ENCODE data around the gene OR10G8.
"Not testable (repeated sequence)": the region's sequence is repeated elsewhere in the genome, so short reads cannot be mapped to it uniquely, and the experiment has no call there.

OR10G8 gene, protein sequence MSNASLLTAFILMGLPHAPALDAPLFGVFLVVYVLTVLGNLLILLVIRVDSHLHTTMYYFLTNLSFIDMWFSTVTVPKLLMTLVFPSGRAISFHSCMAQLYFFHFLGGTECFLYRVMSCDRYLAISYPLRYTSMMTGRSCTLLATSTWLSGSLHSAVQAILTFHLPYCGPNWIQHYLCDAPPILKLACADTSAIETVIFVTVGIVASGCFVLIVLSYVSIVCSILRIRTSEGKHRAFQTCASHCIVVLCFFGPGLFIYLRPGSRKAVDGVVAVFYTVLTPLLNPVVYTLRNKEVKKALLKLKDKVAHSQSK

DNA sequence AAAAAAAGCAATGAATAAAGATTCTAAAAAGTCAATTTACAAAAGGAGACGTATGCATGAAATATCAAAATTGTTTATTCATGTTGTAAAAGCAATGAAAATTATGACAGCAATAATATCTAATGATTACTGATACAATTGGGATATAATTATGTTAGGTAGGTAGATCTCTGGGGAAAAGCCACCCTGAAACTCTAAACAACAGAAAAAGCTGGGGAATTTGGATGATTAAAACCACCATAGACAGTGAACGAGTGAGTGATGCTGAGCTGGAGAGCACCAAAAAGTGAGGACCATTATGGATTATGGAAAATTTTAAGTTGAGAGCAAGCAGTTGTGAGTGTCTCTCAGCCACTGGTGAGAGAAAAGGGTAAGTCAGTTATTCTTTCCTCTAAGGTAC, at the start of gene OR10G8:
Gene OR10G8 (plus strand): TSS at position 301 of the 400 bp plus-strand sequence. CDS start 2,825 bp downstream, outside the sequence.
- in situ Hi-C loops (cut with HindIII; ENCODE audit: low sequenced_read_pairs) = loop anchor here (10.0 kb wide), 1 partner anchor 92 kb away; the partner anchor contains the start of gene OR4D5

DNA sequence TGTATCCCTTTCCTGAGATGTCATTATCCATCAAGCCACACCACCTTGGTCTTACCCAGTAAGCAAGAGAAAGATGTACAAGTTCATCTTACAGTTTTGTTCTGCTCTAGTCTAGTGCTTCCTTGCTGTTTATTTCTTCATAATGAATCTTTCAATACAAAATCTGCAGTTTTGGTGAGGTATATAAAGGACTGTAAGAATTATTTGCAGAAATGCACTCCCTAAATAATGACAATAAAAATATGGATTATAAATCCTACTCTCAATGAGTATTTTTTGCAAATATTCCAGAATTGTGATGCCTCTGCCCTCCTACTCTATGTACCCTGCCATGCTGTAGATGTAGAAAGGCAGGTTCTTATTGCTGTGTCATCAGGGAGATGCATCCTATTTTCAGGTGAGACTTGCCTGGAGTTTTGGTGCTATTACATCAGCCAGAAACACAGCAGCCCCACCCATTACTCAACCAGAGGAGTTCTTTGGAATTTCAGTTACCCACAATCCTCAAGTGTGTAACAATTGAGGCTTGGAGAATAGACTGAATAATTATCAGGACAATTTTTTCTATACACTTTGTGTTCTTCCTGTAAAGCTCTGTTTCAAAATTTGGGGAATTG, 48.8 kb upstream of the OR10G8 start, which contains the start of gene OR10S1:
Gene OR10S1 (minus strand): TSS at position 51 of the 617 bp plus-strand sequence. CDS start 117 bp downstream, outside the sequence.
- in situ Hi-C loops (cut with HindIII; ENCODE audit: low sequenced_read_pairs) = no loop called here

DNA sequence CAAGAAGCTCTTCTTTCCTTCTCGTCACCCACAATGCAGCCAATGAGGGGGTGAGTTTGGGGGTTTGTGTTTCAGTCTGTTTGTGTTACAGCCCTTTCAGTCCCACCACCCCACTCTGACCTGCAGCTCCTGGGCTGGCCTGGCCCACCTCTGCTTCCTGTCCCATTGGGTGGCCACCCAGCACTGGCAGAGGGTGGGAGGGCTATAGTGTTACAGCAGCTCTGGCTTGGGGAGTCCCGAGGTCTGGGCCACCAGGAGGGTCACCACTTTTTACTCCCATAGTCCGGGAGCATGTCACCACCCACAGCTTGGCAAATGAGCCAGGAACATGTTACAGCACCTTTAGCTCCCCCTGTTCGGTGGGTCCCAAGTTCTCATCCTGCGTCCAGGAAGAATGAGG, 47.3 kb upstream of the OR10G8 start:
- in situ Hi-C loops (cut with HindIII; ENCODE audit: low sequenced_read_pairs) = no loop called here

DNA sequence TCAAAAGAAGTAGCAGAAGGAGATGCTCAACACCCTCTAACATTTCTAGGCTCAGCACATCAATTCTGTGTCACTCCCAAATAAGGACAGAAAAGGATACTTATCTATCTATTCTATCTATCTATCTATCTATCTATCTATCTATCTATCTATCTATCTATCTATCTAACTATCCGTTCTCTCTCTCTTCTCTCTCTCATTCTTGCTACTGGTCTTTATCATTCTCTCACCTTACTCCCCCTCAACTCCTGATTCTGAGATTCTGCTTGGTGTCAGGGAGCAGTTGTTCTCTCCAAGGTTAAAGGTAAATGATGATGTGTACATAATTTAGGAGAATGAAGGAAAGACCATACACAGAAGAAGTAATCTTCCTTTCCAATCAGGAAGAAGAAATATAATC, 31.5 kb upstream of the OR10G8 start, which contains the start of gene OR10G6:
Gene OR10G6 (minus strand): TSS at position 43 of the 400 bp plus-strand sequence. CDS start 0 bp downstream, at position 43.
- in situ Hi-C loops (cut with HindIII; ENCODE audit: low sequenced_read_pairs) = no loop called here

DNA sequence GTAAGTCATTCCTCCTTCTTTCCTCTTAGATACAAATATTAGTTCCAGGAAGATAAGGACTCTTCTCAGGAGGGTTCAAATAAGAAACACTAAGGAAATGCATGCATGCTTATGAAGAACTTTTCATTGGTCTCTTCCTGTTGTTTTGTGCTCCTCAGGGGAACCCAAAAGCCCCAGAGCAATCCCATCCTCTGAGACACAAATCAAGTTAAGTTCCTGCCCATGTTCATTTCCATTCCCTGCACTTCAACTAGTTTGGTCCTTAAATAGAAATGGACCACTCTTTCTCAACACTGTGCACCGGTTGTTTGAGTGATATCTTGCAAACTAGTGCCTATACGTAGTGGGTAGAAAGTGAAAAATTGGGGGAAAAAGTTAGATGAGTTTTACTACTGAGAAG, 13.9 kb upstream of the OR10G8 start, which contains the start of gene OR10G4:
Gene OR10G4 (plus strand): TSS at position 301 of the 400 bp plus-strand sequence. CDS start 2,578 bp downstream, outside the sequence.
- in situ Hi-C loops (cut with HindIII; ENCODE audit: low sequenced_read_pairs) = no loop called here

DNA sequence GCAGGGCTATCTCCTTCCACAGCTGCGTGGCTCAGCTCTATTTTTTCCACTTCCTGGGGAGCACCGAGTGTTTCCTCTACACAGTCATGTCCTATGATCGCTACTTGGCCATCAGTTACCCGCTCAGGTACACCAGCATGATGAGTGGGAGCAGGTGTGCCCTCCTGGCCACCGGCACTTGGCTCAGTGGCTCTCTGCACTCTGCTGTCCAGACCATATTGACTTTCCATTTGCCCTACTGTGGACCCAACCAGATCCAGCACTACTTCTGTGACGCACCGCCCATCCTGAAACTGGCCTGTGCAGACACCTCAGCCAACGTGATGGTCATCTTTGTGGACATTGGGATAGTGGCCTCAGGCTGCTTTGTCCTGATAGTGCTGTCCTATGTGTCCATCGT, 10.8 kb upstream of the OR10G8 start:
- in situ Hi-C loops (cut with HindIII; ENCODE audit: low sequenced_read_pairs) = not testable (repeated sequence)

DNA sequence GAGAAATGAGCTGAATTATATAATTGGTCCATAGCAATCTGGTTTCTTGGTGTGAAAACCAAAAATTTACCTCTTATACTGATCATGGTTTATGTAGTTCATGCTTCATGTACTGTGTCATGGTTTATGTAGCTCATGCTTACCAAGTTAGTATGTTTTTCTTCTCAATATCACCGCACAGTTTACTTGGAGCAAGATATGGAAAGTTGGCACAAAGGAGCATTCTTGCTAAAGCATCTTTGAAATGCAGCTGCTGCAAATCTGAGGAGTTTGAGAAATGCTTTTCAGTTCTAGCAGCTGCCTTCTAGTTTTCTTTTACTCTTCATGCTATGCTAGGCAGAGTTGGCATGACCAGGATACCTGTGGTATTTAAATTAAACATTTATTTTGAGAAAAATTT, 10.1 kb downstream of the OR10G8 start:
- in situ Hi-C loops (cut with HindIII; ENCODE audit: low sequenced_read_pairs) = no loop called here

DNA sequence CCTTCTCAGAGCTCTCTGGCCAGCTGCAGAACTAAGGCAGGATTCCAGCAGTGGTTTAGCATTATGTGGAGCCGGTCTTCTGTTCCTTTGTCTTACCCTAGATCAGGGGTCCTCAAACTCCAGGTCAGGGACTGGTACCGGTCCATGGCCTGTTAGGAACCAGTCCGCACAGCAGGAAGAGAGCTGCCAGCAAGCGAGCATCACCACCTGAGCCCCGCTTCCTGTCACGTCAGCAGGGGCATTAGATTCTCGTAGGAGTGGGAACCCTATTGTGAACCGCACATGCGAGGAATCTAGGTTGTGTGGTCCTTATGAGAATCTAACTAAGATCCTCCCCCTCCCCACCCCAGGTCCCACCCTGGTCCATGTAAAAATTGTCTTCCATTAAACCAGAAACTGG, 13.0 kb downstream of the OR10G8 start:
- in situ Hi-C loops (cut with HindIII; ENCODE audit: low sequenced_read_pairs) = no loop called here

DNA sequence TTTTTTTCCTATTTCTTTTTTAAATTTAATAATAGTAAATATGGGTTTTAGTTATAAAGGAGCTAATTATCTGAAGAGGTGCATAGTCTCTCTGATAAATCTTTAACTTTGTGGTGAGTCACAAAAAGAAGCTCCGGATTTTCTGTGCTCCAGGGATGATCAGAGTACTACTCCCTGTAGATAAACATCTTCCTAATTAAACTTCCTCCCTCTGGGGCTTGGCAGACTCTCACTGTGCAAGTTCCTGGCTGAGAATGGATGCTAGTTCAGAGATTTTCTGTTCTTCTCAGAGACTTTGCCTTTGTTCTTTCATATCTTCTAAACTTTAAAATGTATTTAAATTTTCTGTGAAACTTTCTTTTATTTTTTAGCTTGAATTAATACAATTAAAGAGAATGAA, 14.7 kb downstream of the OR10G8 start, which contains the start of gene OR10G7:
Gene OR10G7 (minus strand): TSS at position 72 of the 400 bp plus-strand sequence. CDS start 2,324 bp downstream, outside the sequence.
- in situ Hi-C loops (cut with HindIII; ENCODE audit: low sequenced_read_pairs) = no loop called here

DNA sequence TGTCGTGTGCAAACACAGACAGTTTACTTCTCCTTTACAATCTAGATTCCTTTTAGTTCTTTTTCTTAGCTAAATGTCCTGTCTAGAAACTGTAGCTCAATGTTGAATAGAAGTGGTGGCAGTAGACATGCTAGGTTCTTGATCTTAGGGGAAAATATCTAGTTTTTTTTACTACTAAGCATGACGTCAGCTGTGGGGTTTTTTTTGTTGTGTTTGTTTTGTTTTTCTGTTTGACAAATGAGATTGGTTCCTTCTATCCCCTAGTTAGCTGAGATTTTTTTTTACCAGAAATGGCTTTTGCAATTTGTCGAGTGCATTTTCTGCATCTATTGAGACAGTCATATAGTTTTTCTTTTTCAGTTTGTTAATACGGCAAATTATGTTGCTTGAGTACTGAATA, 16.8 kb downstream of the OR10G8 start:
- in situ Hi-C loops (cut with HindIII; ENCODE audit: low sequenced_read_pairs) = no loop called here

DNA sequence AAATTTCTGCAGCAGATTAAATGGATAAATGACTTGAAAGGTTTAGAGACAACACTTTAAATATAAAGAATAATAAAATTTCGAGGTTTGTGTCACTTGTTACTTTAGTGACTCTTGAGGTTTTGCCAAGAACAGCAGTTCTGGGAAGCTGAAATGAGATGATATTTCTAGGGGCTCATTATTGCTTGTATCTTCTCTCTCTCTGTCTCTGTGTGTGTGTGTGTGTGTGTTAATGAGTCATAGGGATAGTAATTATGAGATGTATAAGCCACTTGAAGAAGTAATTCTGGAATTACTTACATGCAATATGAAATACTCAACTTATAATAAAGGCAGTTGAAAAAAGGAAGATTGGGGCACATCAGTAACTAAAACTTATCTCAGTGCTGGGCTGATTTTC, 24.1 kb downstream of the OR10G8 start:
- in situ Hi-C loops (cut with HindIII; ENCODE audit: low sequenced_read_pairs) = no loop called here

DNA sequence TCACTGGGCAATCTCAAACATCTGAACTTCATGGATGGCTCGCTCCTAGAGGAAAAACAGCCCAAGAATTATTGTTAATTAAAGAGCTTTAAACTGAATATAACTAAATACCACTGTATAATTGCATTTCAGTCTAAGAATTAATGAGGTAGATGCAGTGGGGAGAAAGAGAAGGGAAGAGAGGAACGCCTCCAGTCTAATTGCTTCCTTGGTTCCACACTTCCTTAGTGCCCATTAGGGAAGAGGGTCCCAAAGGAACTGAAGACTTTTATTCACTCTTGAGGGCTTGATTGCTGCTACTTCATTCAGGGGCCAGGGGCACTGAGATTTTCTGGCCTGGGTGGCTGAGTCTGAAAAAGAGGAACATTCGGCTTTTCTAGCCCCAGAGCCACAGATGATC, 26.4 kb downstream of the OR10G8 start:
- in situ Hi-C loops (cut with HindIII; ENCODE audit: low sequenced_read_pairs) = no loop called here

DNA sequence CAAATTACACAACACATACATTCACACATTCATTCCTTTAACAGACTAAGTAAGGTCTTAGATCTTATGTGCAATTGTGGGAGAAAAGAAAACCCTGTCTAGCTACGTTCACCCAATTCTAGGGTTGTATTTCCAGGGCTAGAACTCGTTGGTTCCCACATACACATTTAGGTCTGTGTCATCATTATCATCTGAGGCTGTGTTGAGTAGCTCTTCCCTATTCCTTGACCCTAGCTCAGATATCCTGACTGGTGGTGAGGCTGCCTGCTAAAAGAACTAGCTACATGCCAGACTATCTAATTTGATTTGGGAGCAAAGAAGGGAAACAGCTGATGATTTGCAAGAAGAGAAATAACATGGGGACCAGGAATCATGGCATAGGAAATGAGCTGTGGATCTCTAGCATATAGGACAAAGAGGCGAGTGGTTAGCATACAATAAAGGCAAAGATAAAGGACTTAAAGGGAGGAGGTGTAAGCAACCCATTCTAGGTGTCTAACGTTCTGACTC, 42.1 kb downstream of the OR10G8 start:
- in situ Hi-C loops (cut with HindIII; ENCODE audit: low sequenced_read_pairs) = no loop called here

DNA sequence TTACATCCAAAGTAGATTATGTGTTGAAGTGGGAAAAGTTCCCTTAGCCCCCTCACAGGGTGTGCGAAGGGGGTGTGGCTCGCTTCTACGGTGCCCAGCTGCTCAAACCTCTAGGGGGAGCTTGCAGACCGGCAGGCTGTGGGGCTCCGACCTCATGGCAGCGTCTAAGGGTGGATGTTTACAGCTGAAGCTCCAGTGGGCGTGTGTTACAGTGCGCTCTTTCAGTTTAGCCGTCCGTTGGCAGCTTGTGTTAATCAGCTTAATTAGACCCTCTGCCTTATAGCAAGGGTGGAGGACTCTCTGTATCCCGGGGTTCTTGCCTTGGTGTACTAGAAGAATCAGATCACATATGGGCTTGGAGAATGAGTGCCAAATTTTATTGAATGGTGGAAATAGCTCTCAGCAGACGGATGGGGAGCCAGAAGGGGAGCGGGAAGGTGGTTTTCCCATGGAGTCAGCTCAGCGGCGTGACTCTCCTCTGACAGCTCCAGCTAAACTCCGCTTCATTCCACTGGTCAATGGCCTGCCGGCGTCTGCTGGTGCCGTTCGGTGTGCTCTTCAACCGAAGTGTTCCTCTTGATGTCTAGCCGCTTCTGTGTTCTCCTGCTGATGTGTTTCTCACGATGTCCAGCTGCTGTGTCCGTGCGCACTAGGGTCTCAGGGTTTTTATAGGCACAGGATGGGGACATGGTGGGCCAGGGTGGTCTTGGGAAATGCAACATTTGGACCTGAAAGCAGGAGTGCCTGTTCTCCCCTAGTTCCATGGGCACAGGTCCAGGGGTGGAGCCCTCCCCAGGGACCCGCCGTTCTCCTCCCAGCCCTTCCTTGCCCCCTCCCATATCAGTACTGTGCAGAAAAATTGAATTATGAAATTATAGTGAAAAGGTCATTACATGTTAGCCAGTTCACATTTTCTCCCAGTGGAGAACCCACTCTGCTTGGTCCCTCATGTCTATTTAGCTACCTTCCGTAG, 43.1 kb downstream of the OR10G8 start:
- in situ Hi-C loops (cut with HindIII; ENCODE audit: low sequenced_read_pairs) = no loop called here

DNA sequence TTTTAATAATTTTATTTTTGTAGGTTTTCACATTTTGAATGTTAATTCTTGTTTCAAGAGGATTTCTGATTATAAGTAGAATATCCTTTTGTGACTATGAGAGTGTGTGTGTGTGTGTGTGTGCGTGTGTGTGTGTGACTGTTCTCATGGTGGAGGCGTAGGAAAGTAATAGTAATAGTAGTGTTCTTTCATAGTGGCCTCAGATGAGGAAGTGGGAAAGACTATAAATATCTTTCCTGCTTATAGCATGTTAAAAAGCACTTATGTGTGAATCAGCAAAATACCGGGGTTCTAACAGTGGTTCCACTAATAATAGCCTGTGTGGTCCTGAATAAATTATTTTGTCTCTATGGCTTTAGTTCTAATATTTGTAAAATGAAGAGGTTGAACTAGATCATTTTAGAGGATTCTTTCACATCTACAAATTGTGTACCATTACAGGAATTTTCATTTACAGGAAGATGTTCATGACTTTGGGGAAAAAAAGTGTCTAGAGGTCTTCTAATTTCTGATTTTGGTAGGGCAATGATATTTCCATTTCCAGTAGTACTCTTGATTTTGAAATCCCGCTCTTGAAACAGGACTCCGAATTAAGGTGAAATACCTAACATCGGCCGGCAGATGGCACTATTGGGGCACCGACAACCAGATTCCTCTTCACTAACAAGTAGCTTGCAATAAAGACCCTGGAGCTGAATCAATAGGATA, 44.5 kb downstream of the OR10G8 start:
- in situ Hi-C loops (cut with HindIII; ENCODE audit: low sequenced_read_pairs) = no loop called here

DNA sequence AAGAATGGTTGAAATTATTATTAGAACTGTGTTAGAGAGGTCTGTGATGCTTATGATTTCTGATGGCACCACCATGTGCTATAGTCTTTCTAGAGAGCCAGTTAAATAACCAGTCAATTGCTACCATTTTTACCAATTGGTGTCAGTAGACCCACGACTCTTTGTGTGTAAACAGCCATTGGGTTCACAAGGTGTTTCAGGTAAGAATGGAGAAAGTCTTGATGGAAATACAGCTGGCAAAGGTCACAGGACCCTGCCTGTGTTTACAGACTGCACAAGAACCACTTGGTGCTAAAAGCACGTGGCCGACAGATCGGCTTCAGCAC, 45.0 kb downstream of the OR10G8 start:
- in situ Hi-C loops (cut with HindIII; ENCODE audit: low sequenced_read_pairs) = no loop called here

DNA sequence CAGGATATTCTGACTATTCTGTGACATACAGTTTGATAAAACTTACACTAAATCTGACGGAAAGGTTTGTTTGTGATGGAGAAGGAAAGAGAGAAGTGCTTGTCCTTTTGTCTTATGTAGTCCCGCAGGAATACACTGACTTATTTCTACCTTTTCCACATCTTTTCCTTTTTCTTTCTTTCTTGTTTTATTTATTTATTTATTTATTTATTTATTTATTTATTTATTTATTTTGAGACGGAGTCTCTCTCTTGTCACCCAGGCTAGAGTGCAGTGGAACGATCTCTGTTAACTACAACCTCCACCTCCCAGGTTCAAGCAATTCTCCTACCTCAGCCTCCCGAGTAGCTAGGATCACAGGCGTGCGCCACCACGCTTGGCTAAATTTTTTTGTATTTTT, 45.5 kb downstream of the OR10G8 start:
- in situ Hi-C loops (cut with HindIII; ENCODE audit: low sequenced_read_pairs) = no loop called here

DNA sequence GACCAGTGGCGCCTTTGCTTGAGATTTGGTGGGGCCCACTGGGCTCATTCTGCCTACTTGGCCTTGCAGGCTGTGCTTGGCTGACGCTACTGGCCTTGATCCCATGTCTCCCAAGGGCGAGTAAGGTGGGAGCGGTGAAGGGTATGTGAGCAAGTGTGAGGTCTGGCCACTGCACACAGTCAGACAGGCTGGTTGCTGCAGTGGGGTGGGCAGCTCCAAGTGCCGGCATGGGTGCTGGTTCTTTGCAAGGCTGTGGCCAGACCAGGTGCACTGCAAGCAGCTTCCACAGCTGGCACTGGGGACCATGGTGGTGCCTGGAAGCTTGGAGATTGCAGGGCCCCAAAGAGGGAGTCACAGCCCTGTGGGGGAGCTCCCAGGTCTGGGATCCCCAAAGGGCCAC, 48.0 kb downstream of the OR10G8 start:
- in situ Hi-C loops (cut with HindIII; ENCODE audit: low sequenced_read_pairs) = no loop called here

DNA sequence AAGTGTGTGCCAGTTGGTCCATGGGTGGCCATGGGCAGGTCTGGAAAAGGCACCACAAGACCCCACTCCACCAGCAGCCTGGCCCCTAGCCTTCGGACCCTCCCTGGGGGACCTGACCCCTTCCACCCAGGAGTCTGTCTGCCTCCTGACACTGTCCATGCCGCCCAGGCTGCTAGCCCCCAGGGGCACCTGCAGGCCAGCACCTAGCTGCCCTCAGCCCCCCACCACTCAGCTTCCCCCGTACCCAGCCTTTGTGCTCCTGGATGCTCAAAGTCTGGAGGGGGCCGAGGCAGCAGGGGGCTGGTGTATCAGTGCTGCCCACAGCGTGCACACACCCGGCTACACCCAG, 48.9 kb downstream of the OR10G8 start:
- in situ Hi-C loops (cut with HindIII; ENCODE audit: low sequenced_read_pairs) = no loop called here
